Uterus (tissue), 2 donors: Measurements from ENCODE around the gene TMEM150A.

Experiments used
- CTCF ChIP-seq, 4 experiments: fragments of 200-600 bp in 2 of 4; fragments of 450-650 bp in 2 of 4; sonication (generic) in 2 of 4; IDR thresholded peaks; one replicate each; pipeline ENCODE4 v1.5.1; 2016 to 2019; ENCODE audit warnings: antibody characterized with exemption in 4 of 4, mild to moderate bottlenecking in 2 of 4, moderate library complexity in 1 of 4
- POLR2A ChIP-seq, 2 donors: fragments of 450-650 bp; IDR thresholded peaks; one replicate each; pipeline ENCODE4 v1.6.1; 2016; ENCODE audit warnings: antibody characterized with exemption in 2 of 2, mild to moderate bottlenecking in 1 of 2, moderate library complexity in 1 of 2

GRCh38 chr2:85557130-85557529, 45.4 kb downstream of the TMEM150A start:
- TF ChIP-seq CTCF (IDR thresholded peaks at IDR 0.05) (no peak), POLR2A (IDR thresholded peaks at IDR 0.05) (no peak)
